HG02759 (cell line): Measurements from ENCODE around the gene FAAP100.
"Not testable (repeated sequence)": the region's sequence is repeated elsewhere in the genome, so short reads cannot be mapped to it uniquely, and the experiment has no call there.

Experiments
- ATAC-seq: cut with Tn5 transposase; IDR thresholded peaks from one replicate; pipeline ENCODE4 v1.9.1; 2021; ENCODE audit warnings: mild to moderate bottlenecking, moderate library complexity; ENCODE audit not compliant: unreplicated experiment

The FAAP100 gene, protein sequence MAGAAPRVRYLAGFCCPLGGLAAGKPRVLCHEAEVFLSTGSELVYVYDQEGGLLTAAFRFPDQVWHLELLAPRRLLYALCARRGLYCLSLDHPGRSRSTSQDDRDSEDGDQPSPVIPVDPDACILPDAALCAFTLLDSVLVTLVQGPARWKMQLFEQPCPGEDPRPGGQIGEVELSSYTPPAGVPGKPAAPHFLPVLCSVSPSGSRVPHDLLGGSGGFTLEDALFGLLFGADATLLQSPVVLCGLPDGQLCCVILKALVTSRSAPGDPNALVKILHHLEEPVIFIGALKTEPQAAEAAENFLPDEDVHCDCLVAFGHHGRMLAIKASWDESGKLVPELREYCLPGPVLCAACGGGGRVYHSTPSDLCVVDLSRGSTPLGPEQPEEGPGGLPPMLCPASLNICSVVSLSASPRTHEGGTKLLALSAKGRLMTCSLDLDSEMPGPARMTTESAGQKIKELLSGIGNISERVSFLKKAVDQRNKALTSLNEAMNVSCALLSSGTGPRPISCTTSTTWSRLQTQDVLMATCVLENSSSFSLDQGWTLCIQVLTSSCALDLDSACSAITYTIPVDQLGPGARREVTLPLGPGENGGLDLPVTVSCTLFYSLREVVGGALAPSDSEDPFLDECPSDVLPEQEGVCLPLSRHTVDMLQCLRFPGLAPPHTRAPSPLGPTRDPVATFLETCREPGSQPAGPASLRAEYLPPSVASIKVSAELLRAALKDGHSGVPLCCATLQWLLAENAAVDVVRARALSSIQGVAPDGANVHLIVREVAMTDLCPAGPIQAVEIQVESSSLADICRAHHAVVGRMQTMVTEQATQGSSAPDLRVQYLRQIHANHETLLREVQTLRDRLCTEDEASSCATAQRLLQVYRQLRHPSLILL

GRCh38 chr17:81552244-81553017 is at the start of gene FAAP100:
Gene FAAP100, minus strand, starts transcription at chr17:81552353. Its CDS starts 23 bp downstream, at chr17:81552330.
- peak; percentile 48 for ATAC-seq

DNA sequence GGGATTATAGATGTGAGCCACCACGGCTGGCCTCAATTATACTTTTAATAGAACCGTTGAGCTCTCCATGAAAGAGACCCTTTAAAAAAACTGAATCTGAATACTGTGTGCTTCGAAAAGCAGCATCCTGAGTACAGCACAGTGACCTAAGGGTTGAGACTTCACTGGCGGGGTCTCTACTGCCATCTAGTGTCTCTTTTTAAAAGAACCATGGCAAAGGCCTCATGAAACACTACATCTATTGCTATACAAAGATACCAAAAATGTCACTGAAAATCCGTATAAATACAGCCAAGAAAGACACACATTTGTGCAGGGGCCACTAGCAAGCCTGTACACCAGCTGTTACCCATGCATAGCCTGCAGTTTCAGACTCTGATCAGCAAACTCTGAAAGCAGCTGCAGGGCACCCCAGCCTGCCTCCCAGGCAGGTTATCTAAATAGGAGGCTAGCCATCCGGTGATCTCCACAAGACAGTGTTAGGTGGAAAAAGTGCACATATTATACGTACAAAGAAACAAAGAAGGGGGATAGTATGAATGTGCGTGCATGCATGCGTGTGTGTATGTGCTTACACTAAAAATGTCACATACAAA is 49.5 kb upstream of the FAAP100 start:
- ATAC-seq: no peak

DNA sequence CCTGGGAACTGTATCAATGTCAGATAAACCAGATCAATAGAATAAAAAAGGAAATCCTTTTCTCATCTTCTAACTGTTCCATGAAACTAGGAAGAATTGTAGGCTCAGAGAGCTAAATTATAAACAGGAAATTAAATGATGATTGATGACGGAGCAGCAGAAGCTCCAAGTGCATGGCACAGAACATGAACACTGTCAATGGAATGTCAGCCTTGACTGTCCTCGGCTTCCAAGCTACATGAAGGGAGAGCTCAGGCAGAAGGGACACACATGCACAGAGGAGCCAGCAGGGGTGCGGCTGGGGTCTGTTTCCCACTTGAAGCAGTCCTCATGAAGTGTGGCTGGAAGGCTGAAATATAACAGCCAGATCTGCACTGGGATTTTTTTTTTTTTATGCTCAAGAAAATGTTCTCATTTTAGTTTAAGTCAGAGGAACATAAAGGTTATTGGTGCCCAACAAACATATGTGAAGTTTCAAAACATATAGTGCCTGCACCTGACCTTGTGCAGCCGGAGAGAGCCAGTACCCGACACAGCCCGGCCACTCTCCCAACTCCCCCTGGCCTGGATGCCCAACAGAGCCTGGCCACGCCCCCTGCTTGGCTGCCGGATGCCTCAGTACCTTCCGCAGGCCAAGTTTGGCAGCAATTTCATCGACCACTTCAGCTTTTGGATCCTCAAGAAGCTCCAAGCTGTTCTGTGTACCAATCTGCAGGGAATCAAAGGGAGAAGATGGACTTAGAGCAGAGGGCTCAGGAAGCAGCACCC is 47.8 kb upstream of the FAAP100 start:
- no peak for ATAC-seq

DNA sequence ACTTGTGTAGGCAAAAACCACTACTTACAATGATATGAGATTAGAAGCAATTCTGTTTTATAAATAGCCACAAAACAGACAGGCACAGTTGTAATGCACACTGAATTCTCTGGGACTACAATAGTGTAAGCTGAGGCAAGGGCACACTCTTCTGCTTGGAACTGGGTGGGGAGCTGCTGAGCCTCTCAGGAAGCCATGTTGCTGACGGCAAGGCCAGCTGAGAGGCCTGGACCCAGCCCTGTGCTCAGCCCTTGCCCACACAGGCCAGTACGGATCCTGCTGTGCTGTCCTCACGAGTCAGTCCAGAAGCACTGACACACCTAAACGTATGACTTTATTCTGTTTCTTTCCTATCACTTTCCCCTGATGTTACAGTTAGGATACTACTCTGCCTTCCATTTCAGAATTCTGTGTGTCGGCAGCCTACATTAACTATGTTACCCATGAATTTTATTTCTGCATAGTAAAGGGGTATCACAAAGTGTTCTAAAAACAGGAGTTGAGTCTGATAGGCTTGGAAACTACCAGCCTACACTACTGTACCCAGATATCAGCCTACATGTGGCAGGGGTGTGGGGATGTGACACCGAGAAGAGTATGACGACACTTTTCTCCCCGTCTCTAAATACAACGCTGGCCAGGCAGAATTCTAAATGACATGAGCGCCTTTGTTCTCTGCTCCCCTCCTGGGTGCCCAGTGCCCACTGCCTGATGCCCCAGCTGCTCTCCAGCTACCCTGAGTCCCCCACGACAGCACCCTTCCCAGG is 41.1 kb upstream of the FAAP100 start:
- ATAC-seq: no peak

- ATAC-seq: no peak
These were observed 39.8 kb upstream of the FAAP100 start for GRCh38 chr17:81591971-81592370.

DNA sequence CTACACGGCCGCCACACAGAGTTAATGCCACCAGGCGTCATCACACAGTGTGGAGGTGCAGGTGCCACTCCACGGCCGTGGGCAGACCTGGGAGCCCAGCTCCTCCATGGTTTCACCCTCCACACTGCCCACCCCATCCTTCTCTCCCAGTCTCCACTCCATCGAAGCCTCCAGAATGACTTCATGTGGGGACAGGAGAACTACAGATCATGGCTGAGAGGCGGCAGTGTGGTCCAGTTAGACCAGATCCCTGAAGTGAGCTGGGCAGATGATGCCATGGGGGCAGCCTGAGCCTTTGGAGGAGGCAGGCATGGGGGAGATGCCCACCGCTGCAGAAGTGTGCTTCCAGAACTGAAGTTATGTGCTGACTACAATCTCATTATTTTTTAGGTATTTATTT is 38.0 kb upstream of the FAAP100 start:
- no peak for ATAC-seq

GRCh38 chr17:81589612-81590011 is 37.5 kb upstream of the FAAP100 start:
- ATAC-seq: no peak

DNA sequence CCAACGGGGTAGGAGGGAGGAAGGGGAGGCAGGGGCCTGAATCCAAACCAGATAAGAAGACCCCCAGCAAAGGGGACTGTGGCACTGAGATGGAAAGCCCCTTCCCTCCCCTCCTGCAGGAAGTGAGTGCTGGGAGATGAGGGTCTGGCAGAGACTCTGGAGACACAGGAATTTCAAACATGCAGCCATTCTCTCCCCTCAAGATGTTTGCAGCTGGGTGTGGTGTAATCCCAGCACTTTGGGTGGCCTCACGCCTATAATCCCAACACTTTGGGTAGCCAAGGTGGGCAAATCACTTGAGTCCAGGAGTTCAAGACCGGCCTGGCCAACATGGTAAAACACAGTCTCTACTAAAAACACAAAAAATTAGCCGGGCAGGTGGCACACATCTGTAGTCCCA is 33.9 kb upstream of the FAAP100 start:
- ATAC-seq: no peak

GRCh38 chr17:81584771-81585170 is 32.6 kb upstream of the FAAP100 start:
- not testable (repeated sequence) for ATAC-seq

DNA sequence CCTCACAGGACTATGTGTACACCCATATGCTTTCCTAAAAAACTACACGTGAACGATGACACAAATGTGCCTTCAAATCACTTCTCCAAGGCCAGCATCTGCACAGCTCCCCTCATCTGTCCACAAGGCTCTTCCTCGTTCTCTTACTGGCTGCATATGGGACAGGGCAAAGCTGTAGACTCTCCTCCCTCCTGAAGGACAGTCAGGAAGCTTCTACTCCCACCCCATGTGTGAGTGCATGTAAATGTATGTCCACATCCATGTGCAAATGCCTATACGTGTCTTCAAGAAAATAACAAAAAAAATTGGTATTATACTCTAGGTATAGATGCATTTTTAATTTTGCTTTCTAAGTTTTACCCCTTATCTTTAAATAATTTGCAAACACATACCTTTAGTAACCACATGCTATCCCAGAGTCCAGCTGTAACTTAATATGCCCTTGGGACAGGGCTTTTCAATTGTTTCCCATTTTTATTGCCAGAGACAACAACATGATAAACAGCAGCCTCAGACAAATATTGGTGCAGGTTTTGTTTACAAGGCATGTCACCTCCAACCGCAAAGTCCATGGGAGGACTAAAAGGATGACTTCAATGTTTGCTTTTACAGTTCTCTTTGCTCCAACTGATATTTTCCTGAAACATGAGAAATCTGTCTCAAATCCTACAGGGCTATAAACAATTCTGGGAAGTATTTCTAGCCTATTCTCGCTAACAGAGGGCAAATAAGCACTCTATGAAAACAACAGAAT is 31.6 kb upstream of the FAAP100 start:
- no peak for ATAC-seq

DNA sequence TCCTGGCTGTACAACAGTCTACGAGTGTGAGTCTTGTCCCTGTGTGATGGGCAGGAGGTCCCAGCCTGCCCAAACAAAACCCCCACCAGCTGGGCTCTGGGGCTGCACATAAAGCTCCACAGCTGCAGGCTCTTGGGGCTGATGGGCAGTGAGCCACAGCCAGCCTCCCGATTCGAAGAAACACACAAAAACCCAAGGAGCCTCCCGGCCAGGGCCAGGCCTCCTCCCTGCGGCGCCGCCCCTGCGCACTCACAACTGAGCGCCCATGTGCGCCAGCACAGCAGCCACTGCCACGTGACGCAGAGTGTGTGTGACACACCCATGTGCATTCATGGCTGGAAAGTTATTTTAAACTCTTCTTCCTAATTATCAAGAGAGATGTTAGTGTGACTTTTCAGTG is 30.6 kb upstream of the FAAP100 start:
- no peak for ATAC-seq

- ATAC-seq: no peak
These were observed 30.2 kb upstream of the FAAP100 start for GRCh38 chr17:81582341-81582740.

- ATAC-seq: no peak
These were observed 29.6 kb upstream of the FAAP100 start for GRCh38 chr17:81581758-81582157.

GRCh38 chr17:81580481-81580880 is 28.3 kb upstream of the FAAP100 start:
- no peak for ATAC-seq

GRCh38 chr17:81579821-81580321 is 27.7 kb upstream of the FAAP100 start:
- ATAC-seq: no peak

- ATAC-seq: no peak
These were observed 27.1 kb upstream of the FAAP100 start for GRCh38 chr17:81579298-81579697.

DNA sequence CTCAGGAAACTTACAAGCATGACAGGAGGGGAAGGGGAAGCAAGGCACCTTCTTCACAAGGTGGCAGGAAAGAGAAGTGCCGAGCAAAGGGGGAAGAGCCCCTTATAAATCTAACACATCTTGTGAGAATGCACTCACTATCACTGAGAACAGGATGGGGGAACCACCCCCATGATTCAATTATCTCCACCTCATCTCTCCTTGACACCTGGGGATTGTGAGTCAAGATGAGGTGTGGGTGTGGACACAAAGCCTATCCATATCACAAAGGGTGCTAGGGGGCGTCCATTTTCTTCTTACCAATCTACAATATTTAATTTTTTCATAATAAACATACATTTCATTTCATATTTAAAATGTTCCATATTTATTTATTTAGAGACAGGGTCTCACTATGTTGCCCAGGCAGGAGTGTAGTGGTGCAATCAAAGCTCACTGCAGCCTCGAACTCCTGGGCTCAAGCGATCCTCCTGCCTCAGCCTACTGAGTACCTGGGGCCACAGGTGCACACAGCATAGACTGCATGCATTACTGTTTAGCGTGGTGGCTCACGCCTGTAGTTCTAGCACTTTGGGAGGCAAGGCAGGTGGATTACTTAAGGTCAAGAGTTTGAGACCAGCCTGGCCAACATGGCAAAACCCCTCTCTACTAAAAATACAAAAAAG is 26.5 kb upstream of the FAAP100 start:
- ATAC-seq: no peak

DNA sequence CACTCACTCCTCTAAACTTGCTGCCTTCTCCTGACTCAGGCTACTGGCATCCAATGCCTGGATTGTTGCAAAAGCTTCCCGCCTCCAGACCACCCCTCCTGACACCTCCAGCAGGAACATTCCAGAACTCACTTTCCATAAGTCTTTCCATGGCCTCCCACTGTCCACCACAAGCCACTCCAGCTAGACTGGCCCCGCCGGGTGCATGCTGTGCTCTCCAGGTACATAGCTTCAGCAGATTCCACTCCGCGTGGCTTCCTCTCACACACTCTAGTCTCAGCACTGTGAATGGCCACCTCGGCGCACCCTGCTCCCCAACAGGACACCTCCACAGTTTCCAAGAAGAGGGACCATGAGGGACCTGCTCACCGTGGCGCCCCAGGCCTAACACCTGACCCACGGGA is 25.9 kb upstream of the FAAP100 start:
- ATAC-seq: no peak
